ENCODE data around the gene TRIM74. TPM values are rescaled to one million over a fixed set of nuclear protein-coding genes. Genes with fewer than 3 reads are reported as not detected.
"Not testable (repeated sequence)": the region's sequence is repeated elsewhere in the genome, so short reads cannot be mapped to it uniquely, and the experiment has no call there.

The TRIM74 gene
- total and polyA plus RNA-seq, 2 donors (not counting 3 experiments of a cell fraction or from before 2014, with no cell fraction given): 0.07 to 0.58 TPM

GRCh38 chr7:72914756-72915525 is 54.3 kb downstream of the TRIM74 start:
- H3K9me1 ChIP-seq (replicated peaks; ENCODE audit: control insufficient read depth, extremely low read depth, insufficient read depth, low read length); H3K4me3 ChIP-seq (replicated peaks in 1 of 3; ENCODE audit: insufficient read depth in 1 of 3, low read depth in 1 of 3, low read length in 3 of 3); H3K36me3 ChIP-seq (ENCODE audit: control insufficient read depth in 2 of 2, extremely low read depth in 1 of 2, insufficient read depth in 2 of 2, low read length in 2 of 2); H3K27ac ChIP-seq (ENCODE audit: insufficient read depth, low read depth, low read length); BruUV-seq (replicated peaks); H2AFZ ChIP-seq (ENCODE audit: low read depth, low read length); H4K20me1 ChIP-seq (replicated peaks; ENCODE audit: control insufficient read depth, extremely low read depth, insufficient read depth, low read length); H3K4me2 ChIP-seq (ENCODE audit: insufficient read depth, low read length); H3K4me1 ChIP-seq (ENCODE audit: control insufficient read depth, extremely low read depth, insufficient read depth, low read length); H3K9me3 ChIP-seq (replicated peaks; ENCODE audit: control insufficient read depth, insufficient read depth, low read length); H3K79me2 ChIP-seq (ENCODE audit: control insufficient read depth, insufficient read depth, low read length); POLR2A ChIA-PET; H3K9ac ChIP-seq (replicated peaks; ENCODE audit: extremely low read depth, insufficient read depth, low read length); H3K27me3 ChIP-seq (ENCODE audit: control insufficient read depth in 2 of 2, insufficient read depth in 2 of 2, low read length in 2 of 2); dilution Hi-C loops (cut with MboI; ENCODE audit: extremely low pct_ligation_motif_present, low sequenced_read_pairs): not testable (repeated sequence)
- peak; percentile 69 for FAIRE-seq
- CTCF ChIA-PET: interaction anchor here (0.9 to 1.2 kb wide), 6 partner anchors 9 to 109 kb away, joined by 3 to 8 read pairs (median 4); partner anchors contain the start of gene TYW1B
- peak; percentile 50 for DNase-seq (ENCODE audit: low read depth, low spot score)
- intact Hi-C loops (cut with micrococcal nuclease): loop anchor here (2.0 kb wide), 1 partner anchor 86 kb away; the partner anchor contains the start of gene TYW1B
- peak; percentile 53 to 68 for TF ChIP-seq CTCF (IDR thresholded peaks at IDR 0.05; ENCODE audit: extremely low read depth in 1 of 2, insufficient read depth in 1 of 2, low read depth in 1 of 2, low read length in 2 of 2)

GRCh38 chr7:72913750-72914149 is 55.5 kb downstream of the TRIM74 start:
- H3K79me2 ChIP-seq (ENCODE audit: control insufficient read depth, insufficient read depth, low read length); H3K27me3 ChIP-seq (ENCODE audit: control insufficient read depth in 2 of 2, insufficient read depth in 2 of 2, low read length in 2 of 2); dilution Hi-C loops (cut with MboI; ENCODE audit: extremely low pct_ligation_motif_present, low sequenced_read_pairs); H3K27ac ChIP-seq (ENCODE audit: insufficient read depth, low read depth, low read length); H3K9me3 ChIP-seq (replicated peaks; ENCODE audit: control insufficient read depth, insufficient read depth, low read length); POLR2A ChIA-PET; CTCF ChIA-PET; FAIRE-seq; H3K4me3 ChIP-seq (replicated peaks in 1 of 3; ENCODE audit: insufficient read depth in 1 of 3, low read depth in 1 of 3, low read length in 3 of 3); H3K9me1 ChIP-seq (replicated peaks; ENCODE audit: control insufficient read depth, extremely low read depth, insufficient read depth, low read length); H2AFZ ChIP-seq (ENCODE audit: low read depth, low read length); H4K20me1 ChIP-seq (replicated peaks; ENCODE audit: control insufficient read depth, extremely low read depth, insufficient read depth, low read length); H3K4me2 ChIP-seq (ENCODE audit: insufficient read depth, low read length); H3K36me3 ChIP-seq (ENCODE audit: control insufficient read depth in 2 of 2, extremely low read depth in 1 of 2, insufficient read depth in 2 of 2, low read length in 2 of 2); DNase-seq (ENCODE audit: low read depth, low spot score); H3K4me1 ChIP-seq (ENCODE audit: control insufficient read depth, extremely low read depth, insufficient read depth, low read length); H3K9ac ChIP-seq (replicated peaks; ENCODE audit: extremely low read depth, insufficient read depth, low read length); BruUV-seq (replicated peaks): not testable (repeated sequence)
- intact Hi-C loops (cut with micrococcal nuclease): loop anchor here (2.0 kb wide), 1 partner anchor 85 kb away; the partner anchor contains the start of gene TYW1B

- H3K4me1 ChIP-seq (ENCODE audit: control insufficient read depth, extremely low read depth, insufficient read depth, low read length); dilution Hi-C loops (cut with MboI; ENCODE audit: extremely low pct_ligation_motif_present, low sequenced_read_pairs); FAIRE-seq; CTCF ChIA-PET; H3K36me3 ChIP-seq (ENCODE audit: control insufficient read depth in 2 of 2, extremely low read depth in 1 of 2, insufficient read depth in 2 of 2, low read length in 2 of 2); POLR2A ChIA-PET; H3K4me3 ChIP-seq (replicated peaks in 1 of 3; ENCODE audit: insufficient read depth in 1 of 3, low read depth in 1 of 3, low read length in 3 of 3); DNase-seq (ENCODE audit: low read depth, low spot score); H3K79me2 ChIP-seq (ENCODE audit: control insufficient read depth, insufficient read depth, low read length); H2AFZ ChIP-seq (ENCODE audit: low read depth, low read length); H3K27me3 ChIP-seq (ENCODE audit: control insufficient read depth in 2 of 2, insufficient read depth in 2 of 2, low read length in 2 of 2); BruUV-seq (replicated peaks); intact Hi-C loops (cut with micrococcal nuclease); H4K20me1 ChIP-seq (replicated peaks; ENCODE audit: control insufficient read depth, extremely low read depth, insufficient read depth, low read length); H3K4me2 ChIP-seq (ENCODE audit: insufficient read depth, low read length); H3K9ac ChIP-seq (replicated peaks; ENCODE audit: extremely low read depth, insufficient read depth, low read length); H3K9me3 ChIP-seq (replicated peaks; ENCODE audit: control insufficient read depth, insufficient read depth, low read length); H3K27ac ChIP-seq (ENCODE audit: insufficient read depth, low read depth, low read length); H3K9me1 ChIP-seq (replicated peaks; ENCODE audit: control insufficient read depth, extremely low read depth, insufficient read depth, low read length): not testable (repeated sequence)
These were observed 57.9 kb downstream of the TRIM74 start for GRCh38 chr7:72911395-72911794.
